GM18520 (cell line): ENCODE results near the gene WASHC2A.
"Not testable (repeated sequence)": the region's sequence is repeated elsewhere in the genome, so short reads cannot be mapped to it uniquely, and the experiment has no call there.

Experiments
- ATAC-seq: cut with Tn5 transposase; IDR thresholded peaks from one replicate; pipeline ENCODE4 v1.9.1; 2021; ENCODE audit not compliant: unreplicated experiment

Gene WASHC2A

DNA sequence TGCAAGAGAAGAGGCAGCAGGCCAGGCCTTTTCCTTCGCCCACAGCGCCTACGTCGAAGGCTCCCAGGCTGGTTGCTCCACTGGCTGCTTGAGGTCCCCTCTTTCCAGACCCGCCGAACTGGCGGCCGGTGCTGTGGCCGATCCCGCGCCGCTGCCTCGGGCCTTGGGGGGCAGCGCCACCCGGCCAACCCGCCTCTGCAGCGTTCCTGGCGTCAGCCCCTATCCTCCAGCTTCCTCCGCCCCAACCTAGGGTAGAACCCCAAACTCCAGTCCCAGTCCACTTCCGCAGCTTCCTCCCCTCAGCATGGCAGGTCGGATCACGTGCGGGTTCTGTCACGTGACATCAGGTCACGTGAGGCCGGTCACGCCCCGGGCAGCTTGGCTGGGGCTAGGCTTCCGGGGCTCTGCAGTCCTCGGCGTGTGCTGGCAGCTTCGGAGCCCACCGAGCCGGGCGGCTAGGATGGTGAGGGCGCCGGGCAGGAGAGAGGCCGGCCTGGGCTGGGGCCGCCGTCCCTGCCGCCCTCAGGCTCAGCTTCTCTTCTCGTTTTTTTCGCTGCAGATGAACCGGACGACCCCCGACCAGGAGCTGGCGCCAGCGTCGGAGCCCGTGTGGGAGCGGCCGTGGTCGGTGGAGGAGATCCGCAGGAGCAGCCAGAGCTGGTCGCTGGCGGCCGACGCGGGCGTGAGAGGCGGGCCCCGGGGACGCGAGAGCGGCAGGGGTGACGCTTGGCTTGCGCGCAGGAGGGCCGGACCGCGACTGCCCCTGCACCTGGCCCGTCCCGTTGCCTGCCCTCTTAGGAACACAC is at the start of gene WASHC2A:
Gene WASHC2A, plus strand, starts transcription at position 409 of the 806 bp plus-strand sequence. Its CDS starts 52 bp downstream, at position 461.
- ATAC-seq = peak; percentile 89

DNA sequence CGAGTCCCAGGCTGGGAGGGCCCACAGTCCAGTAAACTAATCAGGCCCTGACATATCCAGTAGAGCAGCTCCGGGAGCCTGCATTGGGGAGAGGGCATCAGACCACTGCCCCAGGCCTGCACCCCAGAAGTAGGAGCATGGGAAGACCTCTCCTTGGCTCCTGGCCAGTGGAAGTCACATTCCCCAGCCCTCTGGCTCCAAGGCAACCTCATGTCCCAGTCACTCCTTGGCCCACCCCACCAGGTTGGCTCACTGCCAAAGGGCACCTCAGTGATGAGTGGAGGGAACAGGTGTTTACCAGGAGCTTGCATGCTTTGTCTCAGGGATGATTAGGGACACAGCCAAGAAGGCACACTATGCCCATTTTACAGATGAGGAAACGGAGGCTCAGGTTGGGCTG is 48.5 kb upstream of the WASHC2A start:
- not testable (repeated sequence) for ATAC-seq

DNA sequence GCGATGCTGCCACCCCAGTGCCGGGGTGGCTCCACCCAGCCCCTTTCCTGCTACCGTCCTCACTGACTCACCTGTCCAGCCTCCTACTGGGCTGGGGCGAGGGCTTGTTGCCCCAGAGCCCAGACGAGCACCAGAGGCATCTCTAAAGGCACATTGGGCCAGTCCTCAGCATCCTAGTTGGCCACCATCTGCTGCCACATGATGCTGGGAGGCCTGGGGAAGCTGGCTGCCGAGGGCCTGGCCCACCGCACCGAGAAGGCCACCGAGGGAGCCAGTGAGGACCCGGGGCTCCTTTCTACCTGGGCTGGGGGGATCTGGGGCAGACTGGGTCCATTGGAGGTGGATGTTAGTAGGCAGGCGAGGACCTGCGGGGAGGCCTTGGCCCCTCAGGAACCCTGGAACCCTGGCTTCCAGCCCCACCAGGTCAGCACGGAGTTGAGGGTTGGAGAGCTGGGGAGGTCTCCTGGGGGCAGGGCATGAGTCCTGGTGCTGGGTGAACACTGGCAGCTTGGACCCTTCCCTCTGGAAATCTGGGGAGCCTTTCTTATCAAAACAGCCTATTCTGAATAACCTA is 47.2 kb upstream of the WASHC2A start:
- not testable (repeated sequence) for ATAC-seq

DNA sequence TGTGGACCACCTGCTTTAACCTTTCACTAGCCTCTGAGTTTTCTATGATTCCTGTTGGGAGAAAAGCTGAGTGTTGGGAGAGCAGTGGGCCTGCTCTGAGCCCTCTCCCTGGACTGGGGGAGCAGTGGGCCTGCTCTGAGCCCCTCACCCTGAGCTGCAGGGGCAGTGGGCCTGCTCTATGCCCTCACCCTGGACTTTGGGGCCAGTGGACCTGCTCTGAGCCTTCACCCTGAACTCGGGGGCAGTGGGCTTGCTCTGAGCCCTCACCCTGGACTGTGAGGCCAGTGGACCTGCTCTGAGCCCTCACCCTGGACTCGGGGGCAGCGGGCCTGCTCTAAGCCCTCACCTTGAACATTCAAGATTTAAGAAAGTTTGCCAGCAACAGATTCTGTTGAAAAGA is 46.1 kb upstream of the WASHC2A start:
- ATAC-seq = no peak

GRCh38 chr10:50024716-50025383 is 42.9 kb upstream of the WASHC2A start:
- ATAC-seq = not testable (repeated sequence)

DNA sequence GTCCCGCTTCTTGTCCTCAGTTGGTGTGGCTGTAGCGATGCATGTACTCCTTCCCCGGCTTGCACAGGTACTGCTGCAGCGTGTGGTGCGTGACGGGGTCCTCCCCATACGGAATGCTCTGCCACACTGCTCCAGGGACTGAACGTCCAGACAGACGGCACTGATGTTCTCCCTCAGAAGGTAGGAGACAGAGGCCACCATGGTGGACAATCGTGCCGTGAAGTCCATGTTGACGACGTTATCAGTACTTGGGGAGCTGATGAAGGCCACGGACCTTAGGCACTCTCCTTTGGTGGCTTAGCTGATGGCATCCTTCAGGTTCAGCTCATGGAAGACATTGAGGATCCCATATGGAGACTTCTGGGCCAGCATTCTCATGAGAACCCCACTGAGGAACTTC is 42.1 kb upstream of the WASHC2A start:
- ATAC-seq = no peak

DNA sequence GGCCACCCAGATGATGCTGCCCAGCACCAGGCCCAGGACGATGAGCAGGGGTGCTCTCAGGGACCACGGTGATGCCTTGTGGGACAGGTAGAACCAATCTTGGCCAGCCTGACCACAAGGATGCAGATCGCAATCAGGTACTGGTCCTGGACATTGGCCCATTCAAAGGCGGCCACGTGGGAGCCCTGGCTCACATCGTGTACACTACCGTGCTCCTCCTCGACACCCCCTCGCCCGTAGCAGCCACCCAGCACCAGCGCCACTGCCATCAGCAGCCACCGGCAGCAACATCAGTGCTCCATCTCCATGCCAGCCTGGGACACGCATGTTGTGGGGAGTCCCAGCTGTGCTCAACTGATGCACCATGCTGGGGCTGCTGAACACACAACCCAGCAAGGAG is 40.6 kb upstream of the WASHC2A start:
- no peak for ATAC-seq

- ATAC-seq = no peak
These were observed 34.3 kb upstream of the WASHC2A start for GRCh38 chr10:50033481-50033880.

- ATAC-seq = not testable (repeated sequence)
These were observed 32.4 kb upstream of the WASHC2A start for GRCh38 chr10:50035337-50035736.

- no peak for ATAC-seq
These were observed 22.7 kb upstream of the WASHC2A start for GRCh38 chr10:50044941-50045664.

- ATAC-seq = not testable (repeated sequence)
These were observed 21.3 kb upstream of the WASHC2A start for GRCh38 chr10:50046457-50046856.

GRCh38 chr10:50047594-50047993 is 20.2 kb upstream of the WASHC2A start:
- not testable (repeated sequence) for ATAC-seq

DNA sequence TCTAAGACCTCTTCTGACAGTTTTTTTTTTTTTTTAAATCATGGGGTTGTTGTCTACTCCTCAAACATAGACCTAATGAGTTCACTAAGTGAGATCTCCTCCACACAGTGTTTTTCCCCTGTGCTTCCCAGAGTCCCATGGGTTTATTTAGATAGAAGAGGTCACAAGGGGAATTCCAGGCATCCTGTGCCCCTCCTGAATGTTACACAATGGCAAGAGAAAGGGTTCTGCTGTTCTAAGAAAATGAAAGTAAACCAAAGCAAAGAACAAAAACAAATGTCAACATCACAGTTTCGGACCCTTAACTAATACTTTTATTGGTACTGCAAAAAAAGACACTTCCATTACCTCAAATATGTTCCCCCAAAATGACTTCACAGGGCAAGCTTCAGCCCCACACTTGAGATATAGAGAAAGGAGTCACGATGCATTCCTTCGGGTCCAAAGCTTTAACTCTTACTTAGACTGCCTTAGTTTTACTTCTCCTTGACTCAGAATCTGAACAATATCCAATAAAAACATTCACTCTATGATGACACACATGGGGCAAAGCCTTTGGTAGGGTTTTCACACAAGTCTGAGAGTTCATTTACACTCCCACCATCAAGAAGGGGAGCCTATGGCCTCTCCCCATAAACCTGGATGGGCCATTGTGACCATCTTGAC is 15.6 kb upstream of the WASHC2A start:
- ATAC-seq = peak; percentile 60

DNA sequence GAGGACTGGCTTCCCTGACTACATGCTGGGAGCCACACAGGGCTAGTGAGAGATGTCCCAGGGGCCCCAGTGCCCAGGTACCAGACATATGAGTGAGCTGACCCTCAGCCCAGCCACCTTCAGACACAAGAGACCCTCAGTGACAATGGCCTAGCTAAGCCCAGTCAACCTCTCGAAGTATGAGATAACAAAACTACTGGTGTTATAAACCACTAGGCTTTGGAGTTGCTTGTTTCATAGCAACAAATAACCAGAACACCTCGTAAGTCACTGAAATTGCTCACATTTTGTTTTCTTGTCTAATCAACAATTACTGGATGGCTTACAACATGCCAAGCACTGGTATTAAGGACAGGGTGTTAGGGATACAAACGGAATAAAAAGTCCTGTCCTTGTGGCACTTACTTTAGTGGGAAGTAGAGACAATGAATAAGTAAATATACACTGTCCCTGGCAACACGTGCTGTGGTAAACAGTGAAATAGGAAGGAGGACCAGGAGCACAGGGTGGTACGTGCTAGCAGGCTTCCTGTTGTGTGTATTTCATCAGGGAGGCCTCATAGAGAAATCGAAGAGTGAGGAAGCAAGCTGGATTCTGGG is 14.9 kb upstream of the WASHC2A start:
- ATAC-seq = not testable (repeated sequence)

GRCh38 chr10:50055494-50056292 is 12.1 kb upstream of the WASHC2A start:
- ATAC-seq = not testable (repeated sequence)

DNA sequence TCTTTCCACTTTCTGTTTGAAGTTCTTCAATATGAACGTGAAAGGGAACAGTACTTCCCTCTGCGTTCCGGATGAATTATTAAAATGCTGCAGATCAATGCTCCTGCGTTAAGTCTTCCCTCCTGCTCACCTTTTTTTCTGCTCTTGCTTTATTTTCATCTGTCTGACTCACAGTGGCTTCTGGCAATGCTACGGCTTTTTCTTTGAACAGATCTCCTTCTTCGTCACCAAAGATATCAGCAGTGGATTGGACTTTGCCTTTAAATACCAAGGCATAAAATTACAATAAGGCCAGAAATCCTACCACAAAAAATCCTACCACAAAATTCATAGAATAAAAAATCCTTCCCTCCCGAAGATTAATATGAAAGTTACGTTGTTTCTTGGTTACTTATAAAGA is 11.1 kb upstream of the WASHC2A start:
- ATAC-seq = not testable (repeated sequence)

DNA sequence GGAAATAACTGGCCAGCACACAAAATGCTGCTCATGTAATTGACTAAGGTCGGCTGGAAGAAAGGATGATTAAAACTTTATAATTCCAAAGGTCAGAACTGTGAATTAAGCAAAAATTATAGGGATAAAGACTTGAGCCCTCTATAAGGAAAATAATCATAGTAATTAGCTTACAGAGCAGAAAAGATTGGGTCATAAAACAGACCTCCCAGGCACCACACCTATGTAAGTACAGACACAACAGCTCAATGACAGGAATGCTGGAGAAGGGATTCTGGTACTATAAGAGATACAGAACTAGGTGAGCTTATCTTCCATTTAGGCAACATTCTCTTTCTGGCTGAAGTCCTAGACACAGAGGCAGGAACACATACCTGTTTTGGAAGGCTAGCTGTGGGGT is 9.0 kb upstream of the WASHC2A start:
- ATAC-seq = not testable (repeated sequence)

GRCh38 chr10:50059946-50060345 is 7.8 kb upstream of the WASHC2A start:
- ATAC-seq = not testable (repeated sequence)

- ATAC-seq = not testable (repeated sequence)
These were observed 6.2 kb upstream of the WASHC2A start for GRCh38 chr10:50061548-50061947.
